22Rv1 (cell line): ENCODE results near the gene KRT2.

Experiments used
- CTCF ChIP-seq: fragments of 450-650 bp; IDR thresholded peaks from 2 replicates; pipeline ENCODE4 v1.5.1; 2017; ENCODE audit warnings: mild to moderate bottlenecking
- ZFX ChIP-seq: fragments of 450-650 bp; IDR thresholded peaks from 2 replicates; pipeline ENCODE4 v1.6.1; 2017; ENCODE audit warnings: antibody characterized with exemption, borderline replicate concordance

- TF ChIP-seq CTCF, result no peak
- TF ChIP-seq ZFX, result no peak
Observed at GRCh38 chr12:52686756-52687487, 34.9 kb upstream of the KRT2 start.
